Memory B cell (primary cell): ENCODE data around the gene ZBTB16.

Source experiments
- ATAC-seq: fragments of 150-1000 bp; cut with Tn5 transposase; 2 replicates; pipeline ENCODE4 v1.10.0; 2021; ENCODE audit warnings: low read depth, mild to moderate bottlenecking, moderate library complexity
- DNase-seq, 2 donors: peaks; one replicate each; pipeline ENCODE4 v3.0.0; 2022; ENCODE audit warnings: low spot score in 2 of 2
- H3K27ac Mint-ChIP-seq: one replicate; pipeline ENCODE4 v1.8.0; 2022; ENCODE audit warnings: mild to moderate bottlenecking, moderate library complexity, mixed read lengths
- H3K27me3 Mint-ChIP-seq: one replicate; pipeline ENCODE4 v1.8.0; 2022; ENCODE audit warnings: mixed read lengths
- H3K36me3 Mint-ChIP-seq: one replicate; pipeline ENCODE4 v1.8.0; 2022; ENCODE audit warnings: mild to moderate bottlenecking, mixed read lengths
- H3K4me1 Mint-ChIP-seq: one replicate; pipeline ENCODE4 v1.8.0; 2022; ENCODE audit warnings: mixed read lengths
- H3K4me3 Mint-ChIP-seq: one replicate; pipeline ENCODE4 v1.8.0; 2022; ENCODE audit warnings: mild to moderate bottlenecking, moderate library complexity, mixed read lengths
- H3K9me3 Mint-ChIP-seq: one replicate; pipeline ENCODE4 v1.8.0; 2022; ENCODE audit warnings: mixed read lengths

The ZBTB16 gene

GRCh38 chr11:114090225-114090910 is 30.9 kb downstream of the ZBTB16 start:
- no peak for DNase-seq
- H3K27ac Mint-ChIP-seq = no peak overlapping the region
- no peaks in the 10 kb centered on the region for H3K36me3 Mint-ChIP-seq
- peaks cover 16% of the 10 kb centered on the region for H3K27me3 Mint-ChIP-seq
- no peak overlapping the region for H3K4me3 Mint-ChIP-seq
- no peak for ATAC-seq
- H3K4me1 Mint-ChIP-seq = no peaks in the 10 kb centered on the region
- H3K9me3 Mint-ChIP-seq = no peaks in the 10 kb centered on the region

- Mint-ChIP-seq H3K27ac (no peak overlapping the region), H3K27me3 (peaks cover 16% of the 10 kb centered on the region), H3K36me3 (no peaks in the 10 kb centered on the region), H3K9me3 (no peaks in the 10 kb centered on the region), H3K4me3 (no peak overlapping the region), H3K4me1 (no peaks in the 10 kb centered on the region)
- no peak for ATAC-seq
- no peak for DNase-seq
Measured at GRCh38 chr11:114090976-114091375, 31.5 kb downstream of the ZBTB16 start.

- no peaks in the 10 kb centered on the region for H3K9me3 Mint-ChIP-seq
- H3K4me1 Mint-ChIP-seq = no peaks in the 10 kb centered on the region
- H3K27me3 Mint-ChIP-seq = peaks cover 13% of the 10 kb centered on the region
- DNase-seq (no peak), ATAC-seq (no peak)
- no peak overlapping the region for H3K4me3 Mint-ChIP-seq
- no peak overlapping the region for H3K27ac Mint-ChIP-seq
- H3K36me3 Mint-ChIP-seq = no peaks in the 10 kb centered on the region
Measured at GRCh38 chr11:114091516-114092397, 32.2 kb downstream of the ZBTB16 start.

GRCh38 chr11:114092478-114092877 is 33.0 kb downstream of the ZBTB16 start:
- DNase-seq (no peak), ATAC-seq (no peak)
- Mint-ChIP-seq H3K9me3 (no peaks in the 10 kb centered on the region), H3K4me3 (no peak overlapping the region), H3K4me1 (no peaks in the 10 kb centered on the region), H3K36me3 (no peaks in the 10 kb centered on the region), H3K27me3 (peaks cover 8% of the 10 kb centered on the region), H3K27ac (no peak overlapping the region)

- no peak overlapping the region for H3K4me3 Mint-ChIP-seq
- no peaks in the 10 kb centered on the region for H3K4me1 Mint-ChIP-seq
- H3K27ac Mint-ChIP-seq = no peak overlapping the region
- no peaks in the 10 kb centered on the region for H3K36me3 Mint-ChIP-seq
- no peaks in the 10 kb centered on the region for H3K9me3 Mint-ChIP-seq
- DNase-seq (no peak), ATAC-seq (no peak)
- peaks cover 9% of the 10 kb centered on the region for H3K27me3 Mint-ChIP-seq
Measured at GRCh38 chr11:114092953-114093352, 33.4 kb downstream of the ZBTB16 start.

GRCh38 chr11:114094516-114094915 is 35.0 kb downstream of the ZBTB16 start:
- Mint-ChIP-seq H3K4me3 (no peak overlapping the region), H3K4me1 (no peaks in the 10 kb centered on the region), H3K9me3 (no peaks in the 10 kb centered on the region), H3K36me3 (no peaks in the 10 kb centered on the region), H3K27me3 (peaks cover 13% of the 10 kb centered on the region), H3K27ac (no peak overlapping the region)
- ATAC-seq (no peak), DNase-seq (no peak)

- H3K27me3 Mint-ChIP-seq = peaks cover 13% of the 10 kb centered on the region
- no peaks in the 10 kb centered on the region for H3K9me3 Mint-ChIP-seq
- H3K4me3 Mint-ChIP-seq = no peak overlapping the region
- DNase-seq = no peak
- no peaks in the 10 kb centered on the region for H3K36me3 Mint-ChIP-seq
- no peak for ATAC-seq
- no peak overlapping the region for H3K27ac Mint-ChIP-seq
- H3K4me1 Mint-ChIP-seq = no peaks in the 10 kb centered on the region
Measured at GRCh38 chr11:114095899-114096298, 36.4 kb downstream of the ZBTB16 start.

- no peak for DNase-seq
- H3K9me3 Mint-ChIP-seq = no peaks in the 10 kb centered on the region
- no peak overlapping the region for H3K27ac Mint-ChIP-seq
- H3K36me3 Mint-ChIP-seq = no peaks in the 10 kb centered on the region
- H3K4me1 Mint-ChIP-seq = no peaks in the 10 kb centered on the region
- peaks cover 9% of the 10 kb centered on the region for H3K27me3 Mint-ChIP-seq
- no peak overlapping the region for H3K4me3 Mint-ChIP-seq
- no peak for ATAC-seq
Measured at GRCh38 chr11:114097832-114098231, 38.3 kb downstream of the ZBTB16 start.

- Mint-ChIP-seq H3K27ac (no peak overlapping the region), H3K27me3 (peaks cover 11% of the 10 kb centered on the region), H3K4me3 (no peak overlapping the region), H3K9me3 (no peaks in the 10 kb centered on the region), H3K36me3 (no peaks in the 10 kb centered on the region), H3K4me1 (peaks cover 2% of the 10 kb centered on the region)
- DNase-seq (no peak), ATAC-seq (no peak)
Measured at GRCh38 chr11:114098927-114099326, 39.4 kb downstream of the ZBTB16 start.

GRCh38 chr11:114099392-114100178 is 40.1 kb downstream of the ZBTB16 start:
- H3K27me3 Mint-ChIP-seq = peaks cover 10% of the 10 kb centered on the region
- H3K4me1 Mint-ChIP-seq = peaks cover 2% of the 10 kb centered on the region
- no peak for DNase-seq
- H3K36me3 Mint-ChIP-seq = no peaks in the 10 kb centered on the region
- ATAC-seq = no peak
- H3K9me3 Mint-ChIP-seq = no peaks in the 10 kb centered on the region
- H3K27ac Mint-ChIP-seq = no peak overlapping the region
- H3K4me3 Mint-ChIP-seq = no peak overlapping the region

- no peak for DNase-seq
- H3K4me3 Mint-ChIP-seq = no peak overlapping the region
- H3K4me1 Mint-ChIP-seq = peaks cover 2% of the 10 kb centered on the region
- no peaks in the 10 kb centered on the region for H3K9me3 Mint-ChIP-seq
- no peak overlapping the region for H3K27ac Mint-ChIP-seq
- no peak for ATAC-seq
- peaks cover 7% of the 10 kb centered on the region for H3K27me3 Mint-ChIP-seq
- H3K36me3 Mint-ChIP-seq = no peaks in the 10 kb centered on the region
Measured at GRCh38 chr11:114102993-114103896, 43.7 kb downstream of the ZBTB16 start.

GRCh38 chr11:114105611-114106010 is 46.1 kb downstream of the ZBTB16 start:
- DNase-seq (no peak), ATAC-seq (no peak)
- H3K27me3 Mint-ChIP-seq = peaks cover 6% of the 10 kb centered on the region
- no peak overlapping the region for H3K4me3 Mint-ChIP-seq
- no peak overlapping the region for H3K27ac Mint-ChIP-seq
- peaks cover 5% of the 10 kb centered on the region for H3K4me1 Mint-ChIP-seq
- H3K36me3 Mint-ChIP-seq = no peaks in the 10 kb centered on the region
- H3K9me3 Mint-ChIP-seq = no peaks in the 10 kb centered on the region

- DNase-seq = no peak
- H3K27ac Mint-ChIP-seq = no peak overlapping the region
- peaks cover 6% of the 10 kb centered on the region for H3K27me3 Mint-ChIP-seq
- no peak overlapping the region for H3K4me3 Mint-ChIP-seq
- H3K9me3 Mint-ChIP-seq = no peaks in the 10 kb centered on the region
- H3K36me3 Mint-ChIP-seq = no peaks in the 10 kb centered on the region
- ATAC-seq = no peak
- H3K4me1 Mint-ChIP-seq = peaks cover 5% of the 10 kb centered on the region
Measured at GRCh38 chr11:114106047-114106446, 46.5 kb downstream of the ZBTB16 start.
